ENCODE results near the gene SMIM33. TPM values are rescaled to one million over a fixed set of nuclear protein-coding genes. Genes with fewer than 3 reads are reported as not detected.

Gene SMIM33
- polyA plus RNA-seq, 1 donor from 2014 or later = not detected

DNA sequence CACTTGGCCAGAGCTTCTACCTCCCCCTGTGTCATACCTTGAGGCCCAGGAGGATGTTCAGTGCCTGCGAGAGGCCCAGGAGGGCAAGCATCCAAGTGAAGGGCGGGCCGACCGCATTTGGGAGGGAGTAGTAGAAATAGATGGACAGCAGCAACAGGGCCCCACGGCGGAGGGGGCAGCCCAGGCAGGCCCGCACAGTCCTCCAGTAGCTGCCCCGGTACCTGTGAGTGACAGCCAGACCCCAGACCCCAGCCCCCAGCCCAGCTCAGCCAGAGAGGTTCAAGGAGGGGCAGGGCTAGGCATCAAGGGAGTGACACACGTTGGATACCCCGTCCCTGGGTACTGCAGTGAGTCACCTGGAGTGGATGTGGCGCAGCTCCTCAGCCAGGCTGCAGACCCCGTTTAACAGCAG lies 10.3 kb downstream of the SMIM33 start:
- H4K20me1 ChIP-seq (ENCODE audit: insufficient read depth) = no peaks in the 10 kb centered on the region
- no peaks in the 10 kb centered on the region for H3K36me3 ChIP-seq (ENCODE audit: insufficient read depth, low read length)
- H3K9ac ChIP-seq (ENCODE audit: low read length) = no peak overlapping the region
- H3K9me3 ChIP-seq (ENCODE audit: low read length) = no peaks in the 10 kb centered on the region
- no peak overlapping the region for H3K27ac ChIP-seq (ENCODE audit: low read length)
- no peaks in the 10 kb centered on the region for H3K79me2 ChIP-seq (replicated peaks; ENCODE audit: insufficient read depth, low read length)
- no peak overlapping the region for H3K4me3 ChIP-seq (ENCODE audit: low read length)
- H3F3A ChIP-seq (ENCODE audit: insufficient read depth, low read length, poor library complexity, severe bottlenecking) = no peaks in the 10 kb centered on the region
- H3K27me3 ChIP-seq (ENCODE audit: insufficient read depth, low read depth, low read length) = no peaks in the 10 kb centered on the region
- TF ChIP-seq EP300 (conservative IDR thresholded peaks at IDR 0.05; ENCODE audit: poor library complexity, severe bottlenecking) (no peak), CTCF (IDR thresholded peaks at IDR 0.05; ENCODE audit: poor library complexity, severe bottlenecking) (no peak), MXI1 (conservative IDR thresholded peaks at IDR 0.05; ENCODE audit: poor library complexity, severe bottlenecking) (no peak)
- H2AFZ ChIP-seq (ENCODE audit: low read depth, low read length) = no peak overlapping the region
- H3K4me2 ChIP-seq (ENCODE audit: low read length) = no peak overlapping the region
- H3K9me2 ChIP-seq (ENCODE audit: insufficient read depth, low read length) = no peaks in the 10 kb centered on the region

GRCh38 chr5:139481580-139482049 lies 10.8 kb downstream of the SMIM33 start:
- Histone ChIP-seq H3K9me3 (ENCODE audit: low read length) (no peaks in the 10 kb centered on the region), H2AFZ (ENCODE audit: low read depth, low read length) (no peak overlapping the region), H3K9me2 (ENCODE audit: insufficient read depth, low read length) (no peaks in the 10 kb centered on the region), H3K27me3 (ENCODE audit: insufficient read depth, low read depth, low read length) (no peaks in the 10 kb centered on the region), H3F3A (ENCODE audit: insufficient read depth, low read length, poor library complexity, severe bottlenecking) (no peaks in the 10 kb centered on the region), H3K36me3 (ENCODE audit: insufficient read depth, low read length) (no peaks in the 10 kb centered on the region), H3K79me2 (replicated peaks; ENCODE audit: insufficient read depth, low read length) (no peaks in the 10 kb centered on the region), H3K27ac (ENCODE audit: low read length) (no peak overlapping the region), H3K4me2 (ENCODE audit: low read length) (no peak overlapping the region), H4K20me1 (ENCODE audit: insufficient read depth) (no peaks in the 10 kb centered on the region), H3K4me3 (ENCODE audit: low read length) (no peak overlapping the region), H3K9ac (ENCODE audit: low read length) (no peak overlapping the region)
- TF ChIP-seq CTCF (IDR thresholded peaks at IDR 0.05; ENCODE audit: poor library complexity, severe bottlenecking) = no peak
- no peak for TF ChIP-seq EZH2 (IDR thresholded peaks at IDR 0.05; ENCODE audit: borderline replicate concordance, insufficient read depth, low read length, poor library complexity, severe bottlenecking)
- no peak for TF ChIP-seq POLR2AphosphoS5 (IDR thresholded peaks at IDR 0.05)
- TF ChIP-seq EP300 (conservative IDR thresholded peaks at IDR 0.05; ENCODE audit: poor library complexity, severe bottlenecking) = no peak
- TF ChIP-seq SMC3 (conservative IDR thresholded peaks at IDR 0.05; ENCODE audit: poor library complexity) = no peak
- no peak for TF ChIP-seq MXI1 (conservative IDR thresholded peaks at IDR 0.05; ENCODE audit: poor library complexity, severe bottlenecking)
- TF ChIP-seq, protein P1, sequence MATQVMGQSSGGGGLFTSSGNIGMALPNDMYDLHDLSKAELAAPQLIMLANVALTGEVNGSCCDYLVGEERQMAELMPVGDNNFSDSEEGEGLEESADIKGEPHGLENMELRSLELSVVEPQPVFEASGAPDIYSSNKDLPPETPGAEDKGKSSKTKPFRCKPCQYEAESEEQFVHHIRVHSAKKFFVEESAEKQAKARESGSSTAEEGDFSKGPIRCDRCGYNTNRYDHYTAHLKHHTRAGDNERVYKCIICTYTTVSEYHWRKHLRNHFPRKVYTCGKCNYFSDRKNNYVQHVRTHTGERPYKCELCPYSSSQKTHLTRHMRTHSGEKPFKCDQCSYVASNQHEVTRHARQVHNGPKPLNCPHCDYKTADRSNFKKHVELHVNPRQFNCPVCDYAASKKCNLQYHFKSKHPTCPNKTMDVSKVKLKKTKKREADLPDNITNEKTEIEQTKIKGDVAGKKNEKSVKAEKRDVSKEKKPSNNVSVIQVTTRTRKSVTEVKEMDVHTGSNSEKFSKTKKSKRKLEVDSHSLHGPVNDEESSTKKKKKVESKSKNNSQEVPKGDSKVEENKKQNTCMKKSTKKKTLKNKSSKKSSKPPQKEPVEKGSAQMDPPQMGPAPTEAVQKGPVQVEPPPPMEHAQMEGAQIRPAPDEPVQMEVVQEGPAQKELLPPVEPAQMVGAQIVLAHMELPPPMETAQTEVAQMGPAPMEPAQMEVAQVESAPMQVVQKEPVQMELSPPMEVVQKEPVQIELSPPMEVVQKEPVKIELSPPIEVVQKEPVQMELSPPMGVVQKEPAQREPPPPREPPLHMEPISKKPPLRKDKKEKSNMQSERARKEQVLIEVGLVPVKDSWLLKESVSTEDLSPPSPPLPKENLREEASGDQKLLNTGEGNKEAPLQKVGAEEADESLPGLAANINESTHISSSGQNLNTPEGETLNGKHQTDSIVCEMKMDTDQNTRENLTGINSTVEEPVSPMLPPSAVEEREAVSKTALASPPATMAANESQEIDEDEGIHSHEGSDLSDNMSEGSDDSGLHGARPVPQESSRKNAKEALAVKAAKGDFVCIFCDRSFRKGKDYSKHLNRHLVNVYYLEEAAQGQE (IDR thresholded peaks at IDR 0.05; ENCODE audit: borderline replicate concordance) = no peak
- TF ChIP-seq RAD21 (conservative IDR thresholded peaks at IDR 0.05) = no peak
- no peak for TF ChIP-seq TAF1 (IDR thresholded peaks at IDR 0.05; ENCODE audit: low read depth)
